Cardiac fibroblast (primary cell): ENCODE measurements around the gene VWA3A.
"Not testable (repeated sequence)": the region's sequence is repeated elsewhere in the genome, so short reads cannot be mapped to it uniquely, and the experiment has no call there.

ENCODE experiments used
- DNase-seq, 2 donors: peaks; one replicate each; pipeline versions ENCODE4 v3.0.0 to v3.0.0-alpha.2; 2010; ENCODE audit warnings: low read depth in 2 of 2
- H3K4me3 ChIP-seq, 2 donors: replicated peaks in 1 of 2; 1 replicate in 1 of 2; 2 replicates in 1 of 2; pipeline ENCODE4 v1.5.1; 2011; ENCODE audit warnings: low read depth in 2 of 2, low read length in 2 of 2, mild to moderate bottlenecking in 2 of 2, moderate library complexity in 1 of 2
- TF ChIP-seq, protein P1 (sequence below): IDR thresholded peaks from one replicate; pipeline ENCODE4 v1.5.1; 2011; ENCODE audit warnings: low read depth, mild to moderate bottlenecking, low read length, inconsistent platforms

The VWA3A gene

DNA sequence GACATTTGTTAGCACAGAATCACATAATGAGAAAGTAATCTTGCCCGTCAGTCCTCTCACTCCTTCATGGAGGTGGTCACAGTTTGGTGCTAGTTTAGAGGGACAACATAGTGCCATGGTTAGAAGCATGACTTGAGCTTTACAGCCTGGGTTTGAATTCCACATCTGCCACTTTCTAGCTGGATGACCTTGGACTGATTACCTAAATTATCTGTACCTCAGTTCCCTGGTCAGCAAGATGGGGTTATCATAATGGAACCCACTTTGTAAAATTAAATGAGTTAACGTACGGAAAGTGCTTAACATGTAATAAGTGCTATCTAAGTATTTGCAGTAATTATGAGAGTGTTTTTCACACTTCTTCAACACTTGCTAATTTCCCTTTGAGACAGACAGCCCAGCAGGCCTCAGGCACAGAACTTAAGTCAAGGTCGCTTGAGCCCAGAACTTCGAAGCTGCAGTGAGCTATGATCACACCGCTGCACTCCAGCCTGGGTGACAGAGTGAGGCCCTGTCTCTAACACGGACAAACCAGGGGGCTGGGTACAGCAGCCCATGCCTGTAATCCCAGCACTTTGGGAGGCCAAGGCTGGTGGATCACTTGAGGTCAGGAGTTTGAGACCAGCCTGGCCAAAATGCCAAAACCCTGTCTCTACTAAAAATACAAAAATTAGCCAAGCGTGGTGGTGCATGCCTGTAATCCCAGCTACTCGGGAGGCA lies 7.1 kb downstream of the VWA3A start:
- TF ChIP-seq, protein P1, sequence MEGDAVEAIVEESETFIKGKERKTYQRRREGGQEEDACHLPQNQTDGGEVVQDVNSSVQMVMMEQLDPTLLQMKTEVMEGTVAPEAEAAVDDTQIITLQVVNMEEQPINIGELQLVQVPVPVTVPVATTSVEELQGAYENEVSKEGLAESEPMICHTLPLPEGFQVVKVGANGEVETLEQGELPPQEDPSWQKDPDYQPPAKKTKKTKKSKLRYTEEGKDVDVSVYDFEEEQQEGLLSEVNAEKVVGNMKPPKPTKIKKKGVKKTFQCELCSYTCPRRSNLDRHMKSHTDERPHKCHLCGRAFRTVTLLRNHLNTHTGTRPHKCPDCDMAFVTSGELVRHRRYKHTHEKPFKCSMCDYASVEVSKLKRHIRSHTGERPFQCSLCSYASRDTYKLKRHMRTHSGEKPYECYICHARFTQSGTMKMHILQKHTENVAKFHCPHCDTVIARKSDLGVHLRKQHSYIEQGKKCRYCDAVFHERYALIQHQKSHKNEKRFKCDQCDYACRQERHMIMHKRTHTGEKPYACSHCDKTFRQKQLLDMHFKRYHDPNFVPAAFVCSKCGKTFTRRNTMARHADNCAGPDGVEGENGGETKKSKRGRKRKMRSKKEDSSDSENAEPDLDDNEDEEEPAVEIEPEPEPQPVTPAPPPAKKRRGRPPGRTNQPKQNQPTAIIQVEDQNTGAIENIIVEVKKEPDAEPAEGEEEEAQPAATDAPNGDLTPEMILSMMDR, result no peak
- no peak overlapping the region for H3K4me3 ChIP-seq
- no peak for DNase-seq

DNA sequence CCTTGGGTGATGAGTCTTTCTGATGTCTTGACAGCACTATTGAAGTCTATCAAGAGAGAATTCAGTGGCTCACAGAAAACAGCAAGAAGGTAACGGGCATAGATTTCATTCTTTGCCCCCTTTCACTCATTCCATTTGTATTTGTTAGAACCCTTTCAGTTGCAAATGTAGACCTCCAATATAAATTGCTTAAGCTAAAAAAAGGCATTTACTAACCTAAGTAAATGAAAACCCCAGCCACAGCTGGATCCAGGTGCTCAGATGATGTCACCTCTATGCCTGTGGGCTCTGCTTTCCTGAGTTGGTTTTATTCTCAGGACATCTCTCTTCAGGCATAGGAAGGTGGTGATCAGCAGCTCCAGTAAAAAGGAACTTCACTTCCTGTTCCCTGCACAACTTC lies 11.1 kb downstream of the VWA3A start:
- TF ChIP-seq, protein P1, result no peak
- DNase-seq, result no peak
- no peak overlapping the region for H3K4me3 ChIP-seq

DNA sequence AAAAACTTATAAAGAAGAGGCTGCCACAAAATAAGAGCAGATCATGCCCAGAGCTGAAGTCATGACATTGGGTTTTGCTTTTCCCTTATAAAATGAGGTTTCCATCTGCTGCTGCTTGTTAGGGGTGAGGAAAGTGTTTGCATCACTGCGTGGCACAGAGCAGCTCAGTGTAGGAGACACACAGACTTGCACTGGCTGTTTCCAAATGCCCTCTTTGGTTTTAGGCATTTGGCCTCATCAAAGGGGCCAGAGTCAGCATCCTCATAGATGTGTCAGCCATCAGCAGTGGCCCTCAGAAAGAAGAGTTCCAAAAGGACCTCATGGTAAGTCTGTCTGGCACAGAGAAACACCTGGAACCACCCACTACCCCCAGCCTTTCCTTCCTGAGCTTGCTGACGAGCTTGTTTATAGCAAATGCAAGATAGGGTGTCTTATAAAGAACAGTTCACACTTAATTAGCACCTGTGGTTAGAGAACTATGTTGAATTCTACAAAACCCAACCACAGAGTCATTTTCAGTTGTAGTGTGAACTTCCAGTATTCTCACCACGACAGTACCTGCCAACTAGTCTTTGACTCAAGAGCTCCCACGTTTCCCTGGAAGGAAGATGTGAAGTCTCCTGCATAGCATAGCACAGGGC lies 17.0 kb downstream of the VWA3A start:
- no peak for DNase-seq
- TF ChIP-seq, protein P1, result no peak
- H3K4me3 ChIP-seq, result no peak overlapping the region

DNA sequence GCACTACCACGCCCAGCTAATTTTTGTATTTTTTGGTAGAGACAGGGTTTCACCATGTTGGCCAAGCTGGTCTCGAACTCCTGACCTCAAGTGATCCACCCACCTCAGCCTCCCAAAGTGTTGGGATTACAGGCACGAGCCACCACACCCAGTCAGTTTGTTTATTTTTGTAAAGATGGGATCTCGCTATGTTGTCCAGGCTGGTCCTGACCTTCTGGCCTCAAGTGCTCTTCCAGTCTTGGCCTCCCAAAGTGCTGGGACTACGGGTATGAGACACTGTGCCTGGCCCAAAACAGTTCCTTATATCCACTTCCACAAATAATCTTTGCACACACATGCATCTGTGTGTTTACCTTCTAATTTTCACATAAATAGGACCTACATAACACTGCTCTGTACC lies 19.3 kb downstream of the VWA3A start:
- H3K4me3 ChIP-seq, DNase-seq: not testable (repeated sequence)

DNA sequence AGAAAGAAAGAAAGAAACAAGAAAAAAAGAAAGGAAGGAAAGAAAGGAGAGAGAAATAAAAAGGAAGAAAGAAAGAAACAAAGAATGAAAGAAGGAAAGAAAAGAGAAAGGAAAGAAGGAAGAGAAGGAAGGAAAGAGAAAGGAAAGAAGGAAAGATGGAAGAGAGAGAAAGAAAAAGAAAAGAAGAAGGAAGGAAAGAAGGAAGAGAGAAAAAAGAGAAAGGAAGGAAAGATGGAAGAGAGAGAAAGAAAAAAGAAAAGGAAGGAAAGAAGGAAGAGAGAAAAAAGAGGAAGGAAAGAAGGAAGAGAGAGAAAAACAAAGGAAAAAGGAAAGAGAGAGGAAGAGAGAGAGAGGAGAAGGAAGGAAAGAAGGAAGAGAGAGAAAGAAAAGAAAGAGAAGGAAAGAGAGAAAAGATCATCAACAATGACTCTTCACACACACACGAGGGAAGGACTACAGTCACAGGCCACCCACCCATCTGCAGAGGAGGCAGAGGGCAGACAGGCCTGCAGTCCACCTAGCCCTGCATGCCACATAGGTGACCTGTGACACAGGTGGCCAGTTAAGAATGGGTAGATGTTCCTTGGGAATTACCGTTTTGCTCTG lies 23.9 kb downstream of the VWA3A start:
- no peak overlapping the region for H3K4me3 ChIP-seq
- TF ChIP-seq, protein P1, result no peak
- DNase-seq, result no peak

DNA sequence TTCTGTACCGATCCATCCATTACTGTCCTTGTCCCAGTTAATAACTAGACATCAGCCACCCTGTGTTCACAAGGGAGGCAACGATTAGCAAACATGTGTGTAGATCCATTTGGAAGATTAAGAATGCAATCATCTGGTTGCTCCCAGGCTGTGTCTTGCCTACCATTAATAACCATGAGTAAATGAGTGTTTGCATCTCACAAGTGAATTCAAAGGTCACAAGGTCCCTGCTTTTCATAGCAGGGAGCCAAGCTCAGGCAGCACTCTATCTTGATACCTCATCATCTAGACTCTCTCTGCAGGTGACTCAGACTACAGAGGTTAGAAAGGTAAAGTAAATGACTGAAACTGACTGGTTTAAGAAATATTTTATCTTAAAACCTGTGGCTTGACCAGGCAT lies 25.3 kb downstream of the VWA3A start:
- H3K4me3 ChIP-seq, result no peak overlapping the region
- DNase-seq, result no peak
- TF ChIP-seq, protein P1, result no peak

DNA sequence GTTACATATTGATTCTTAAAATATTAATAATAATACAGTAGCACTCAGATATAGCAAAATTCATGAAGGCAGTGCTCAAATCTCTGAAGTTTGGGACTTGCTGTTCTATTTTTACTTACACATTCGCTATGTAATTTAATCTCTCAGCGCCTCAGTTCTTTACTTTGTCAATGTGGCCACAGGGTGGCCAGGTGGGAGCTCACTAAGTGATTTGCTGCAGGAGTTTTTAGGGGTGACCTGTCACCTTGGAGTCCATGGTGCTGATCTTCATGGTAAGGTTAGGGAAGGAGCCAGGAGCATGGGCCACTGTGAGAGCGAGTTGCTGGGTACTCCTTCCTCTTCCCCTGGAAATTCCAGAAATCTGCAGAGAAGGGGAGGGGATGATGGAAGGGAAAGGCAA lies 28.1 kb downstream of the VWA3A start:
- H3K4me3 ChIP-seq, result no peak overlapping the region
- no peak for DNase-seq
- TF ChIP-seq, protein P1, result no peak
